NCI-H1694 (cell line): Measurements from ENCODE around the gene PAX3.

Experiments used
- DNase-seq: peaks from one replicate; lab custom pipeline; 2025; lab: John Stamatoyannopoulos, UW

PAX3 gene

DNA sequence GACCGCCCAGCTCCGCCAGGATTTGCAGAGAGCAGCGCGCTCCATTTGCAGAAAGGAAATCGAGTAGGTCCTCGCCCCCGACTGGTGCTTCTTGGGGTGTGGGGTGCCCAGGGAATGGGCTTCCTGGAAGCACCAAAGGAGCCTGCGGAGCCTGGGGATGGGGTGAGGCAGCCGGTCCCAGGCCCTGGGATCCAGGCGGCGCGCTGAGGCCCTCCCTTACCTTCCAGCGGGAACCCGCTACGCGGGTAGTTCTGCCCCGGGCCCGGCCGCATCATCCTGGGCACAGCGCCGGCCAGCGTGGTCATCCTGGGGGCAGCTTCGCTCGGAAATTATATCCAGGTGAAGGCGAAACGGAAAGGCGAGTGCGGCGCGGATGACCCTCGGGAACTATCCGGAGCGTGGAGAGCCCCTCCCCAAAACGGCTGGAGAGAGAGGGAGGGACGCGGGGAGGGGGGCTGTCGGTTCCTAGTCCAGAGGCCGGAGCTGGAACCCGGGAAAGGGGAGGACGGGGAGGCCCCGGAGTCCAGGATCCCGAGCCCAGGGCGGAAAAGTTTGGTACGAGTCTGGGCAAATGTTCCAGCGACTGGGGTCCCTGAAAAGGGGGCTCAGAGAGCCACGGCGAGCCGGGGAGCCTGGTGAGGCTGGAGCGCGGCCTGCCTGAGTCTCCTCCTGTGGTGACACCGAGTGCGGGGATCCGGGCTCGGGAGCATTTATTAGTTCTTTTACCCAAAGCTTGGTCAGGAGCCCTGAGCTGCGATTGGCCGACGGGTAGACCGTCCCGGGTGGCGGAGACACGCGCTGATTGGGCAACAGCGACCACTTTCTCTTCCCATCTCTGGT lies at the start of gene PAX3:
Gene PAX3 (minus strand): TSS at position 688 of the 840 bp plus-strand sequence. CDS start 383 bp downstream, at position 305.
- DNase-seq: peak; percentile 68

DNA sequence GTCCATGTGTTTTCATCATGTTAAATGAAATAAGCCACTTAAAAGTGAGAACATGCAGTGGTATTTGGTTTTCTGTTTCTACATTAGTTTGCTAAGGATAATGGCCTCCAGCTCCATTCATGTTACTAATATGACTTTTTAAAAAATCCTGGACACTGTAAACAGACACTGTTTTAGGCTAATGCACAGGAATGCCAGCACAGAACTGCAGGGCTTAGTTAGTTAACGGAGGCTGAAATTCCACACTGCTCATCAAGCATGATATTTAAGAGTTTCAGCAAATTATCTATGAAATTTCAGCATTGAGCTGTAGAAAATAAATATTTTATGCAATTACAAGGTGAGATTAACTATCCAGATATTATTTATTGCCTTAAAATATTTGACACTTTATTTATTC lies 42.5 kb upstream of the PAX3 start:
- no peak for DNase-seq

DNA sequence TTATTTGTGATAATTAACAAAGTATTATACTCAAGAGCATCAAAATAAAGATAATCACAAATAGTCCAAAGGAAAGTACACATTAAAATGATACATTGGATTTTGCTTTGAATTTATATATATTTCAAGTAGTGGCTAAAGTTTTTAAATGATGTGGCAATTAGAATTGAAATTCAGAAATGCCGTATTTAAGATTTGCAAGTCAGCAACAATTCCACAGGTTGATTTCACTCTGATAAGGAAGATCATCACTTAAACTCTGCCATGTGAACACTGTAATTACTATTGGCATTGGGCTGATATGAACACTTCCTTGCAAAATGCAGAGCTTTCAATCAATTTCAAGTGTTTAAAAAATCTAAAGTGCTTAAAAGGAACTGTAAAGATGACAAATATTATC lies 39.6 kb upstream of the PAX3 start:
- no peak for DNase-seq

DNA sequence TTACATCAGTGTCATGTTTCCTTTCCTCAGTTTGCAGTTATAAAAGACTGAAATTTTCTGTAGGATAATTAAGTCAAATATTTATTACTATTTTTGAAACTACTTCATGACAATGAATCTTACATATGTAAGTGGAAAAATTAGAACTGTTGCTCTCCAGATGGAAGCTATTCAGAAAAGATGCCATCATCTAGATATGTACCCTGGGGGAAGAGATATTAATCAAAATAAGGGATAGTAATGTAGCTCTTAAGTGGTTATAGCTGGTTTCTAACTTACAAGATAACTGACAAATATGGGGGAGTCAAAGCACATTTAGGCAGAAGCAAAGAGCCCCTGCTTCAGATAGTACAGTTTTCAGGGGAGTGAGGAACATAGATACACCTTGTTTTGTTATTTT lies 38.1 kb upstream of the PAX3 start:
- no peak for DNase-seq

DNA sequence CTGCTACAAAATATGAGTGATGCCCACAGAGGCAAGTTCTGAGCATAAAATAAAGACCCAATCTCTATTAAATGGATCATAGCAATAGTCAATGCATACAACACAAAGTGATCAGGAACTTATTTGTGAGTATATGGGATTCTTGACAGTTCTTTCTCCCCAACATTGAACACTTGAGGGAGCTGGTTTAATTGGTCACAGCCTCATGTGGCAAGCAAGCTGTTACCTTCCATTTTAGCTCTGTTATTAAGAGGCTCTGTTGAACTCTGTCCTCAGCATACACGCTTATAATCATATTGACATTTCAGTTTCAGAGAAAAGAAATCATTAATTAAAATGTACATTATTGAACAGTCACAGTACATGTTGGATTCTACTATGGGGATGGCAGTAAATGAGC lies 37.6 kb upstream of the PAX3 start:
- DNase-seq: no peak

- no peak for DNase-seq
These were observed 36.1 kb upstream of the PAX3 start for GRCh38 chr2:222334914-222335313.

DNA sequence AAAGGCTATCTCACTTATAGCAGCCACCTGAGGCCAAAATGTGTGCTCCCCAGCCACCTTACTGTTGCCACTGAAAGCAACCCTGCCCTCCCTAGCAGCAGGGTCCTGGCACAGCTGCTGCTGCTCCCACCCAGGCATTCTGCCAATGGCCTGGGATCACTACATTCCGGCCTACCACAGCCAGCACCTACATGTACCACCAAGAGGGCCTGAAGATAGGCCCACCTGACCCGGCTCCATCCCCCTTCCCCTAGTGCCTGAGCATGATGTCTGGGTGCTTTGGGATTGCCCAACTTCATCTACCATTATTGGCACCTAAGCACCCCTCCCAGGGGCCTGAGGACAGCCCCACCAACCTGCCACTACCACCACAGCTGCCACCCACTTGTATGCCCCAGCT lies 34.6 kb upstream of the PAX3 start:
- DNase-seq: no peak

- DNase-seq: no peak
These were observed 33.3 kb upstream of the PAX3 start for GRCh38 chr2:222332116-222332515.

DNA sequence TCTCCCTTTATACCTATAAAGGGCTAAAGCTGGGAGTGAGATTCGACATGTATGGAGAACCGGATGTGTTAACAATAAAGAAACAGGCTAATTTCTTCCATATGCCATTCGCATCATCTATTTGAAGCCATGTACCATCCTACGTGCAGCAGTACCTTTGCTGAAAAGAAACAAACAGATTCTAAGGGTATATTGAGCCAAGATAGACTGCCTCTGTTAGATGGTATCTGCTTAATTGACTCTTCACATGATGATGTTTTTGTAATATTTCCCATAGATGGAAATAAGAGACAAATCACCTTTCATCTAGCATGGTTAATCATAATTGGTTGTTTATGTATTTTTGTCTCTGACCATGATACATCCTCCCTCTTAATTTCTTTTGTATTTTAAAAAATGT lies 32.1 kb upstream of the PAX3 start:
- DNase-seq: no peak

DNA sequence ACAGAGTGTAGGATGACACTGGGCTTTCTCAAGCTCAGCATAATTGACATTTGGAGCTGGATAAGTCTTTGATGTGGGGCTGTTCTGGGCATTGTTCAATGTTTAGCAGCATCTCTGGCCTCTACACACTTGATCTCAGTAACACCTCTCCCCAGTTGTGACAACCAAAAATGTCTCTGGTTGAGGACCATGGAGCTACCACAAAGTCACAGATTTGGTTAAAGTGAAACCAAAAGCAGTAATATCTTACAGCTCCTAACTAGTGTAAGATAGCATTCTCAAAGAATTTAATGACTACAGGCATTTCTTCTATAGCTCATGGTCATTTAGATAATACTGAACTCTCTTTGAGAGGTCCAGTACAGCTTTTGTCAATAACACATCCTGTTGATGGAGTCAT lies 23.4 kb upstream of the PAX3 start:
- no peak for DNase-seq

DNA sequence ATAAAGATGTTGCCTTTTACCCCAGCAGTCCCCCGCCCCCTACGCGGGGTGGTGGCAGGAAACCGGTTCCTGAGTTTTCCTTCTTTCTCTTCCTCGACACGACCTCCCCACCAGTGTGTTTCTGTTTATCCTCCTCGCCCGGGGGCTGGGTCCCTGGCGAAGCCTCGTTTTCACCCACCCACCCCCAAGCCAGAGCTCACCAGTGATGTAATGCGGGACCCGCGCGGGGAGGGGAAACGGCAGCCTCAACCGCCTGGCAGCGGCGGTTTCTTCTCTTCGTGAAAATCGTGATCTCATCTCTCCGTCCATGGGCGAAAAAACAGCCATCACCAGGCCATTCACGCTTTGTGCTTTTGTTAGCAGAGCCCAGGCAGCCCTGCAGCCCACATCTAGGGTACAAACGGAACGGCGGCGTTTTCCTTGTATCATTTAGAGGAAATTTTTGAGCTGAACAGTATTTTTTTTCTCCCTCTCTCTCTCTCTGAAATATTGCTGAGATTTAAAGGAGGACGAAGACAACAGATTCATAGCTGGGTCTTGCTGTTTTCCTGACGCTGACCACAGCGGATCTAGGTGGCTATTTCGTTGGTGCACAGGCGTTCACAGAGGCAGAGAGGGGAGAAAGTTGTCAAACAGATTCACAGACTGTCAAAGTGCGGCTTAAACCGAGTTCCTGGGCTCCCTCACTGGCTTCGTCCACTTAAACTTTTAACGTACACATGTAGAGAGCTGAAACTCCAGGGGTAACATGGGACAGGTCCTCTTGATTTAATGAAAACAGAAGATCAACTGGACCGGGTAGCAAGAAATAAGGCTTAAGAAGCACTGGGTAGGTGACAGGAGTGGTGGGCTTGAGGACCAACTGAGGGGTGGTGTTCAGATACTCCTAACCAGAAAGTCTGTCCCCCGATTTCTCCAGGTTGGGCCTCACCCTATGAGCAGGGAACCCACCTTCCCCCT lies 21.9 kb upstream of the PAX3 start:
- no peak for DNase-seq

DNA sequence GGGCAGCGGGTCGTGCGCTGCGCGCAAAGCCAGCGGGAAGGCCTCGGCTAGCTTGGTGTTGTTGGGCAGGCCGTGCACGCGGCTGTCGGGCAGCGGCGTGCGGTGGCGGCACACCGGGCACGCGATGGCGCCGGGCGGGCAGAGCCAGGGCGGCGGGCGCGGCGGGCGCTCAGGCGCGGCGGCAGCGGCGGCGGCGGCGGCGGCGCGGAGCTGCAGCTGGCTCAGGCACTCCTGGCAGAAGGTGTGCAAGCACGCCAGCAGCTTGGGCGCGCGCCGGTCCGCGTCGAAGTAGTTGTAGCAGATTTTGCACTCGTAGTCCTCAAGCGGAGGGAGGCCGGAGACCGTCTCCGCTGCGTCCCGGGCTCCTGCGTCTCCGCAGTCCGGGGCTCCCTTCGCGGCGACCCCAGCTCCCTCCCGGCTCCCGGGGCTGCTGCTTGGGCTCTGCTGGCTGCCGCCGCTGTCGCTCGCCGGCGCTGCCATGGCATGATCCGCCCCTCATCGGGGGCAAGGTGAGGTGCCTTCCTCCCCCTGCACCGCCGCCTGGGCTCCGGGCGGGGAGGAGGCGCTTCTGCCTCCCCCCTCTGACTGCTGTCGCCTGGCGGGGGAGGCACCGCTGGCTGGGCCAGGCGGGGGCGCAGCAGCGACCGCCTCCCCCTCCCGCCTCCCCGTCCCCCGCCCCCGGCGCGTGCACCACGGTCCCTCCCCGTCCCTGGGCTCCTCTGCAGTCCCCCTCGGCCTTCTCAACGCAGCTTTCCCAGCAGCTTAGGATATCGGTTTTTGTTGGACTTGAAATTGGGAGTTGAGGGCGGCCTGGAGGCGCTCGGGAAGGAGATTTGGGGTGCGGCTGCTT lies 21.0 kb upstream of the PAX3 start:
- peak; percentile 49 for DNase-seq

- DNase-seq: peak; percentile 24
These were observed 20.2 kb upstream of the PAX3 start for GRCh38 chr2:222318712-222319585.

DNA sequence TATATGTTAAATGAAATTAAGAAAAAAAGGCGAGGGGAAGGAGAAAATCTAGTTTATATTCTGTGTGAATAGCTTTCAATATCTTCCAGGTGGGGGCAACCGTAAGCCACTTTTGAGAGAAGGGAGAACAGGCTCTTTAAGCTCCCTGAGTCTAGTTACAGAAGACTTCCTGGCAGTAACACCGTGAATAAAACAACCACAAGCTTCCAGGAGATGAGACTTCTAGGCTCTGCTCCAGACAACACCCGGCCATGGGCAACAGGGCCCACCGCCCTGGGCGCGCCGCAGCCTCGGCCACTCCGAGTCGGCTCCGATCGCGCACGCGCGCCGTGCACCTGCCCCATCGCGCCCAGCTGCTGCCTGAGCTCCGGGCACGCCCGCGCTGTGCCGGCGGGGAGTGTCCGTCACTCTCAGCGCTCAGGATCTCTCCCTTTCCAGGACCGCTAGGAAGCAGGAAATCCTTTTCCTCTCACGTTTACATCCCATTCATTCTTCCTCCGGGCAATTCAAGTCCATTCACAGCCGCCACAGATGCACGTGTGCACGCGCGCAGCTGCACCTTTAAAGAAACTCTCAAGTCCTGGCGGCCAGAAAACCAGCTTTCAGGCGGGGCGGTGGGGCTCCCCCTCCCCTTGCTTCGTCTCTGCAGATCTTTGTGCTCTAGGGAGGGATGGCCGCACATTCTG lies 19.4 kb upstream of the PAX3 start:
- peak; percentile 87 for DNase-seq

- DNase-seq: peak; percentile 8
These were observed 16.8 kb upstream of the PAX3 start for GRCh38 chr2:222315443-222316121.

DNA sequence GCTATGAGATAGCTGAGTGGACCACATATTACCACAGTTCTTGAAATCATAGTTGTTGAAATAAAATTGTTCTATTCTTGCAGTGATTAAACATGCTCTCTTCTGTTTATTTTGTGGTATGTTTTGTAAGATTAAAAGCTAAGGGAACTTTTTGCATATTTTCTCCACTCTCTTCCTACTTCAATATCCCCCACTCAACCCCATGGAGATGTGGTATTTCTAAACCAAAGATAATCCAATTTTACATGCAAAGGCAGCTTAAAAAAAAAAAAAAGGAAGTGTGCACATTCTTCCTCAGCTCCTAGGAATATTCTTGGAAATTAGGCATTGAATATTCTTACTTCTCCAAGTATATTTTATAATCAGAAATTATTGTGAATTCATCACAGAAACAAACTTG lies 15.0 kb upstream of the PAX3 start:
- no peak for DNase-seq

DNA sequence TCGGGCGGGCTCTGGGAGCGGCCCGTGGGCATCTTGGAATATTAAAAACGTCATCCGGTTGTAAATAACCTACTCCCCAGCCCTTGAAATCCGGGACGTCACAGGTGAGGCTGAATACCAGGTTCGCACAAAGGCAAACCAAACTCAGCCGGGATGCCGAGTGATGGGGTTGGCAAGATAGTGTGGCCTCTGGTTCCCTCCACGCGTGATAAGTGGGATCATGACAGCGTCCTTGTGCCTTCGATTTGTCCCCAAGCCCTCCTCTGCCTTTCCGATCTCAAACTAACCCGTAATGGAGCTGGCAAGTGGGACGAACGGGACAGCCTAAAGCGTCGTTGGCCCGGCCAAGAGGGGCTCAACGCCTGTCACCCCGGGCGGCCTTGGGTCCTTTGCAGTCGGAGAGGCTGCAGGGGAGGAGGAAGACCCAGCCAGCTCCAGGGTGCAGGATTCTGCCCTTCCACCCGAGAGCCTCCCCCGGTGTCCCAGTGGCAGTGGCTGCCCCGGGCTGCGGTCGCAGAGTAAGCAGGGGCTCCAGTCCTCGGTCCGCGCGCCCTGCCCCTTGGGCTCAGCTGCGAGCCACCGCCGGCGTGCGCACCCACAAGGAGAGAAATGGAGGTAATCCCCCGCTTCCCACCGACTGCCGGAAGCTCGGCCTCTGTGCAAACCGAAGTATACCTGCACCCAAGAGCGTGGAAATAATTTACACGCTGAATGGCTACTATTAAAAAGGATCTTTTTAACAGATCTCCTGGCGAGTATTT lies 13.4 kb upstream of the PAX3 start:
- no peak for DNase-seq

- no peak for DNase-seq
These were observed 12.7 kb upstream of the PAX3 start for GRCh38 chr2:222311319-222311977.
